Heart left ventricle (tissue), 13 donors: ENCODE data around the gene NUDT8.

Experiments used
- POLR2A ChIP-seq, 2 donors: fragments of 450-650 bp; IDR thresholded peaks; one replicate each; pipeline ENCODE4 v1.6.1; 2017; ENCODE audit warnings: antibody characterized with exemption in 2 of 2, mild to moderate bottlenecking in 2 of 2, moderate library complexity in 2 of 2
- TF ChIP-seq, protein P1 (sequence below), 12 donors: fragments of 200-600 bp; sonication (generic) in 4 of 12; IDR thresholded peaks; one replicate each; pipeline versions ENCODE4 v1.5.0 to v1.8.0; 2018 to 2022; ENCODE audit warnings: antibody characterized with exemption in 12 of 12, mild to moderate bottlenecking in 5 of 12
- donor health status: ischemic (EF 13 %, LVEDD 7.1; RV severe dilation, severe dysfunction).
- donor health status: DM: no; HTN: yes; CAD: no.
- donor health status: DM: no; HTN: no; CAD: no.
- donor health status: ischemic (EF 25% LVEDD 6.9; RV normal size, moderate dysfunction).
- donor health status: ischemic (EF 25% LVEDD 5.7; RV mildly dilated, moderate dysfunction).
- donor health status: ischemic (EF 35%, LVEDD 5.7; RV mildly dilated, moderate dysfunction).
- donor health status: nonischemic (EF 11% LVEDD 7.7; RV severe dilation, severe dysfunction).
- donor health status: DM: yes; HTN: yes; CAD: no.
- donor health status: PGD.
- donor health status: ischemic (EF 29% LVEDD 5.4; RV normal size, mild dysfunction).
- donor health status: nonischemic (EF 23%, LVEDD 6.1; RV moderate dilation, normal function).

DNA sequence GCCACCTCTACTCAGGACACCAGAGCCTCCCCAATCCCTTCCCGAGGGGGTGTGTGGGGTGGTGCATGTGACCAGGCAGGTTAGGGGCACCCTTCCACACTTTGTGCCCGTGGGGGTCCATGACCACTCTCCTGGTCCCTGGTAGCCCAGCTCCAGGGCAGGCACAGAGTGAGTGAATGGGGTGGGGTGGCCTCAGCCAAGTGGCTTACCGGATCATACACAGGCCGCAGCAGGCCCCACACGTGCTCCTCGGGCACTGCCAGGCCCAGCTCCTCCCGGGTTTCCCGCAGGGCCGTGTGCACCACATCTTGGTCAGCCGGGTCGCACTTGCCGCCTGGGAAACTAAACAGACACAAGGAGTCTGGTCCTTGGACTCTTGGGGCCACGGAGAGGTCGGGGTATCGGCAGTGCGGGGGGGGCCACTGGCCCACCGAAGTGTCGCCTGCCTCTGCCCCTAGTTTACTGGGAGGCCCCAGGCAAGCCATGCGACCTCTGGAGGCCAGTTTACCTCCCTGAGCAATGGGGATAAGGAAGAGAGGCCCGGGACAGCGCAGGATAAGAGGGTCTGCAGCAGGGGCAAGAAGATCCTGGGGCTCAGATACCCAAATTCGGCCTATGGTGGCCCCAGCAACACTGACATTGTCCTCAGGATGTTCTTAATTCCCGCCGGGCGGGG is 889 bp downstream of the NUDT8 start:
- TF ChIP-seq, protein P1, sequence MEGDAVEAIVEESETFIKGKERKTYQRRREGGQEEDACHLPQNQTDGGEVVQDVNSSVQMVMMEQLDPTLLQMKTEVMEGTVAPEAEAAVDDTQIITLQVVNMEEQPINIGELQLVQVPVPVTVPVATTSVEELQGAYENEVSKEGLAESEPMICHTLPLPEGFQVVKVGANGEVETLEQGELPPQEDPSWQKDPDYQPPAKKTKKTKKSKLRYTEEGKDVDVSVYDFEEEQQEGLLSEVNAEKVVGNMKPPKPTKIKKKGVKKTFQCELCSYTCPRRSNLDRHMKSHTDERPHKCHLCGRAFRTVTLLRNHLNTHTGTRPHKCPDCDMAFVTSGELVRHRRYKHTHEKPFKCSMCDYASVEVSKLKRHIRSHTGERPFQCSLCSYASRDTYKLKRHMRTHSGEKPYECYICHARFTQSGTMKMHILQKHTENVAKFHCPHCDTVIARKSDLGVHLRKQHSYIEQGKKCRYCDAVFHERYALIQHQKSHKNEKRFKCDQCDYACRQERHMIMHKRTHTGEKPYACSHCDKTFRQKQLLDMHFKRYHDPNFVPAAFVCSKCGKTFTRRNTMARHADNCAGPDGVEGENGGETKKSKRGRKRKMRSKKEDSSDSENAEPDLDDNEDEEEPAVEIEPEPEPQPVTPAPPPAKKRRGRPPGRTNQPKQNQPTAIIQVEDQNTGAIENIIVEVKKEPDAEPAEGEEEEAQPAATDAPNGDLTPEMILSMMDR (IDR thresholded peaks at IDR 0.05), result no peak
- TF ChIP-seq POLR2A (IDR thresholded peaks at IDR 0.05), result no peak
